Lung (tissue), 12 donors: ENCODE measurements around the gene SPATC1L. TPM values are rescaled to one million over a fixed set of nuclear protein-coding genes. Genes with fewer than 3 reads are reported as not detected.

Source experiments
- ATAC-seq: fragments of 200-7000 bp; cut with Tn5 transposase; one replicate; pipeline ENCODE4 v1.9.1; 2020; ENCODE audit warnings: moderate number of reproducible peaks; ENCODE audit not compliant: insufficient read depth, low FRiP score
- DNase-seq, 3 donors: peaks; one replicate each; pipeline ENCODE4 v3.0.0-alpha.2; 2013 to 2017
- H3K27ac ChIP-seq, 2 donors: one replicate each; pipeline ENCODE4 v1.5.1; 2013; ENCODE audit warnings: mild to moderate bottlenecking in 2 of 2, moderate library complexity in 2 of 2, control low read depth in 1 of 2, inconsistent platforms in 1 of 2, low read depth in 1 of 2, low read length in 1 of 2
- H3K27me3 ChIP-seq, 3 donors: one replicate each; pipeline ENCODE4 v1.5.1; 2013; ENCODE audit warnings: low read length in 2 of 3; ENCODE audit not compliant: control insufficient read depth in 3 of 3, insufficient read depth in 3 of 3
- H3K36me3 ChIP-seq, 4 donors: one replicate each; pipeline ENCODE4 v1.5.1; 2013; ENCODE audit warnings: low read length in 4 of 4, mild to moderate bottlenecking in 1 of 4, moderate library complexity in 1 of 4; ENCODE audit not compliant: control insufficient read depth in 4 of 4, insufficient read depth in 4 of 4
- H3K4me1 ChIP-seq, 5 donors: one replicate each; pipeline ENCODE4 v1.5.1; 2013; ENCODE audit warnings: low read length in 5 of 5, mild to moderate bottlenecking in 2 of 5, moderate library complexity in 1 of 5; ENCODE audit not compliant: control insufficient read depth in 5 of 5, insufficient read depth in 5 of 5
- H3K4me3 ChIP-seq: one replicate; pipeline ENCODE4 v1.5.1; 2013; ENCODE audit warnings: mild to moderate bottlenecking, control low read depth, moderate library complexity
- H3K9ac ChIP-seq, 2 donors: one replicate each; pipeline ENCODE4 v1.5.1; 2013; ENCODE audit warnings: low read length in 2 of 2, control low read depth in 1 of 2; ENCODE audit not compliant: insufficient read depth in 1 of 2
- H3K9me3 ChIP-seq, 4 donors: one replicate each; pipeline ENCODE4 v1.5.1; 2013; ENCODE audit warnings: low read length in 3 of 4, mild to moderate bottlenecking in 1 of 4, moderate library complexity in 1 of 4; ENCODE audit not compliant: control insufficient read depth in 4 of 4, insufficient read depth in 3 of 4
- CTCF ChIP-seq: IDR thresholded peaks from 2 replicates; pipeline ENCODE4 v1.5.1; 2012; ENCODE audit warnings: mild to moderate bottlenecking; ENCODE audit errors: control extremely low read depth, extremely low read depth
- WGBS, 2 donors: extraction: QIAGEN DNeasy Blood & Tissue Kit; methylation state at CpG; one replicate each; pipeline ENCODE4 v1.1.7; 2013; 5-methylcytosine and 5-hydroxymethylcytosine counted together
- polyA plus RNA-seq, 2 donors: library from polyadenylated mRNA; stranded (reverse); fragments of 200-250 nt; gene quantifications; one replicate each; pipeline ENCODE4 v1.2.1, GENCODE V29; 2013
- total RNA-seq, 2 donors: library from RNA; depleted of rRNA in 1 of 2; stranded (reverse); fragments of >200 nt in 1 of 2; gene quantifications; one replicate each; pipeline ENCODE4 v1.2.1, GENCODE V29; 2014 to 2021
- donor health status: control.
- donor health status: control.
- donor health status: Bipolar disorder and iron deficiency.
- donor health status: healthy.
- donor health status: DM: yes; HTN: yes; CAD: no.

Gene SPATC1L
- total and polyA plus RNA-seq, 4 donors = 6.6 to 15.6 (median 11.0) TPM

DNA sequence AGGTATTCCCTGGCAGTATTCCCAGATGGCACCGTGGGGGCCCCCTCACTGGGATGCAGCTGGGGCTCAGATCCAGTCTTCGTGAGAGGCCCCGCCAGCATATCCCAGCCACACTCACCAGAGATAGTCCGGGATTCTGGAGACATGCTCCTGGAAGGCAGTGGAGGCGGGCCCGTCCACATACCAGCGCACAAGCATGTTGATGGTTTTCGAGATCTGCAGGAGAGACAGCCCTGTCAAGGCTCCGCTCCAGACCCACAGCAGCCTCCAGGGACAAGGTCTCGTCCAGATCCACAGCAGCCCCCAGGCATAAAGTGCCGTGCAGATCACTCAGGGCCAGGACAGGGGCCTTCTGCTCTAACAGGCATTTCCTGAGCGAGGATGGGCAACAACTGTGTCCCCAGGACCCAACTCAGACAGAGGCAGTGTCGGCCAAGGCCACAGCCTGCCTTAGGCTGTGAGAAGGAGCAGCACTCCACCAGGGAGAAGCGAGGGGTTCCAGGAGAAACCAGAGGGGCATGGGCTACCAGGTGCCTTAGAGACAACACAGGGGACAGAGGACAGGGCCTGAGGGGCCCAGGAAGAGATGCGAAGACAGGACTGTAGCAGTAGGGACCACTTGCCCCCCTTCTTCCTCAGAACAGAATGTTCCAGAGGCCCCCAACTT, 29.5 kb upstream of the SPATC1L start:
- no peak for TF ChIP-seq CTCF
- peaks cover 4 to 77% (median 10%) of the 10 kb centered on the region in 4 donors for H3K36me3 ChIP-seq
- no peak overlapping the region for H3K27ac ChIP-seq
- no peaks in the 10 kb centered on the region for H3K27me3 ChIP-seq
- DNase-seq (no peak), ATAC-seq (no peak)
- H3K4me1 ChIP-seq = no peaks in the 10 kb centered on the region
- no peak overlapping the region for H3K9ac ChIP-seq
- H3K9me3 ChIP-seq = peaks cover 0 to 1% (median 0%) of the 10 kb centered on the region in 4 donors
- 94% methylated on average over 15 of the region's 15 CpGs for WGBS, 2 donors
- no peak overlapping the region for H3K4me3 ChIP-seq

GRCh38 chr21:46212721-46213484, 28.6 kb upstream of the SPATC1L start:
- 95 to 96% methylated on average over 18 of the region's 18 CpGs for WGBS, 2 donors
- no peak for ATAC-seq
- no peaks in the 10 kb centered on the region for H3K4me1 ChIP-seq
- no peak for TF ChIP-seq CTCF
- H3K27ac ChIP-seq = no peak overlapping the region
- no peaks in the 10 kb centered on the region for H3K27me3 ChIP-seq
- H3K9ac ChIP-seq = no peak overlapping the region
- DNase-seq = no peak
- no peak overlapping the region for H3K4me3 ChIP-seq
- H3K9me3 ChIP-seq = peaks cover 0 to 1% (median 0%) of the 10 kb centered on the region in 4 donors
- peaks cover 4 to 82% (median 10%) of the 10 kb centered on the region in 4 donors for H3K36me3 ChIP-seq

DNA sequence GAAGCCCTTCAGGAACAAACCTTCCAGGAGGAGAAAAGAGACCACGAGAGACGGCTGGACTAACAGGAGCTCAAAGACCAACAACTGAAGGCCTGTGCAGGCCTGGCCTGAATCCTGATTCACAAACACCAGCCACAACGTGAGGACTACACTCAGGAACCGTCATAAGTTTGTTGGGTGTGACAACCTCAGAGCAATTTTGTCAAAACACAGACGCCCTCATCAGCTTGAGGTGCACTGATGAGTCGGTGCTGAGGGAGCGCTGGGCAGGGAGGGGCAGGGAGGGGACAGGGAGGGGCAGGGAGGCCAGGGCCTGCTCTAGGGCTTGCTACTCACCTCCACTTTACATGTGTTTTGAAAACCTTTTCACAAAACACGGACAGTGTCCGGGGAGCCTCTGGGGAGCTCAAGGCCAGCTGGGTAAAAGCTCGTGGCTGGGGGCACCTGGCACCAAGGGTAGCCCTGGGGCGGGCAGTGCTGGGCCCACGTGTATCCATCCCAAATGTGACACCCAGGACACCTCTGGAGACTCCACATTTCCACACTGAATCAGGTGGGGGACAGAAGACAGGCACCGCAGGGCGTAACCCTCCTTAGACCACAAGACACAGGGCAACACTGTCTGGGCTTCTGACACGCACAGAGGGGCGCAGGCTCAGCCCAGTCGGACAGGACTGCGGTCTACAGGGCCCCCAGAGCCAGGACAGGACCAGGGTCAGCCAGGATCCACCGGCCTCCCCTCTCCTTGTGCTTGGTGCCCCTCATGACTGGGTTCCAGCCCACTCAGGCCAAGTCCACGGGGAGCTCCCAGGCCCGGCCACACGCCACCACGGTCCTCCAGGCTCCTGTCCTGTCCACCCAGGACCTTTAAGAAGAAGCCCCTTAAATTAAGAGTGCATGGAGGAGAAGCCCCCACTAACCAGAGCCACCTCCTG, 27.8 kb upstream of the SPATC1L start:
- no peak for TF ChIP-seq CTCF
- no peak overlapping the region for H3K9ac ChIP-seq
- no peaks in the 10 kb centered on the region for H3K4me1 ChIP-seq
- ATAC-seq (no peak), DNase-seq (no peak)
- no peak overlapping the region for H3K4me3 ChIP-seq
- H3K27me3 ChIP-seq = no peaks in the 10 kb centered on the region
- H3K9me3 ChIP-seq = peaks cover 0 to 1% (median 0%) of the 10 kb centered on the region in 4 donors
- peaks cover 4 to 83% (median 8%) of the 10 kb centered on the region in 4 donors for H3K36me3 ChIP-seq
- no peak overlapping the region for H3K27ac ChIP-seq
- 90 to 94% methylated on average over 23 of the region's 23 CpGs for WGBS, 2 donors
